ENCODE measurements around the gene USP33. TPM values are rescaled to one million over a fixed set of nuclear protein-coding genes. Genes with fewer than 3 reads are reported as not detected.
"Not testable (repeated sequence)": the region's sequence is repeated elsewhere in the genome, so short reads cannot be mapped to it uniquely, and the experiment has no call there.

The USP33 gene
- total RNA-seq, 4 donors from 2014 or later: 20.2 to 61.6 (median 34.3) TPM

GRCh38 chr1:77706321-77706720 lies 53.3 kb downstream of the USP33 start:
- 85 to 92% methylated on average over 4 of the region's 4 CpGs for WGBS, 2 donors
- intact Hi-C loops (cut with DNase I): no loop called here
- DNase-seq: no peak
- peaks cover 0 to 58% (median 0%) of the 10 kb centered on the region in 3 donors for H3K36me3 ChIP-seq
- H3K27ac ChIP-seq: no peak overlapping the region
- TF ChIP-seq CTCF (IDR thresholded peaks at IDR 0.05) (no peak), POLR2A (IDR thresholded peaks at IDR 0.05) (no peak)
- no peak overlapping the region for H3K4me3 ChIP-seq
- H3K27me3 ChIP-seq: no peaks in the 10 kb centered on the region
- H3K9me3 ChIP-seq: no peaks in the 10 kb centered on the region
- no peaks in the 10 kb centered on the region for H3K4me1 ChIP-seq

GRCh38 chr1:77704736-77705135 lies 54.9 kb downstream of the USP33 start:
- H3K9me3 ChIP-seq: no peaks in the 10 kb centered on the region
- intact Hi-C loops (cut with DNase I): no loop called here
- H3K4me3 ChIP-seq: no peak overlapping the region
- no peak overlapping the region for H3K27ac ChIP-seq
- peaks cover 0 to 56% (median 7%) of the 10 kb centered on the region in 3 donors for H3K36me3 ChIP-seq
- H3K27me3 ChIP-seq: no peaks in the 10 kb centered on the region
- DNase-seq: no peak
- 56 to 71% methylated on average over 2 of the region's 2 CpGs for WGBS, 2 donors
- TF ChIP-seq CTCF (IDR thresholded peaks at IDR 0.05) (no peak), POLR2A (IDR thresholded peaks at IDR 0.05) (no peak)
- H3K4me1 ChIP-seq: no peaks in the 10 kb centered on the region

- WGBS, 2 donors: 89 to 92% methylated on average over 1 of the region's 1 CpG
- DNase-seq; H3K9me3 ChIP-seq; H3K4me3 ChIP-seq; H3K27ac ChIP-seq; H3K4me1 ChIP-seq; H3K27me3 ChIP-seq; intact Hi-C loops (cut with DNase I): not testable (repeated sequence)
- H3K36me3 ChIP-seq: peaks cover 0 to 56% (median 13%) of the 10 kb centered on the region in 3 donors
Observed at GRCh38 chr1:77699673-77700072, 60.0 kb downstream of the USP33 start.

GRCh38 chr1:77697441-77697840 lies 62.2 kb downstream of the USP33 start:
- Histone ChIP-seq H3K4me1 (no peaks in the 10 kb centered on the region), H3K9me3 (no peaks in the 10 kb centered on the region), H3K36me3 (peaks cover 0 to 78% (median 13%) of the 10 kb centered on the region in 3 donors), H3K27me3 (no peaks in the 10 kb centered on the region), H3K27ac (no peak overlapping the region), H3K4me3 (no peak overlapping the region)
- DNase-seq: no peak
- intact Hi-C loops (cut with DNase I): no loop called here
- 86 to 93% methylated on average over 3 of the region's 3 CpGs for WGBS, 2 donors
- TF ChIP-seq CTCF (IDR thresholded peaks at IDR 0.05): no peak
- TF ChIP-seq POLR2A (IDR thresholded peaks at IDR 0.05): no peak

- H3K4me1 ChIP-seq: peaks cover 4 to 11% (median 8%) of the 10 kb centered on the region in 3 donors
- H3K27ac ChIP-seq: no peak overlapping the region
- intact Hi-C loops (cut with DNase I): no loop called here
- peaks cover 0 to 44% (median 0%) of the 10 kb centered on the region in 3 donors for H3K36me3 ChIP-seq
- H3K4me3 ChIP-seq: no peak overlapping the region
- H3K9me3 ChIP-seq: no peaks in the 10 kb centered on the region
- no peak for TF ChIP-seq CTCF (IDR thresholded peaks at IDR 0.05)
- no peaks in the 10 kb centered on the region for H3K27me3 ChIP-seq
- 84 to 88% methylated on average over 3 of the region's 3 CpGs for WGBS, 2 donors
- no peak for DNase-seq
Observed at GRCh38 chr1:77688939-77689338, 70.7 kb downstream of the USP33 start.

- TF ChIP-seq POLR2A (IDR thresholded peaks at IDR 0.05): no peak
- TF ChIP-seq CTCF (IDR thresholded peaks at IDR 0.05): peak in 2 of 6 experiments; percentile 6 to 37
- peak overlapping the region; percentile 15 to 49 (median 30) for H3K4me3 ChIP-seq
Observed at GRCh38 chr1:77687519-77687906, 72.1 kb downstream of the USP33 start.

More at GRCh38 chr1:77687519-77687906, 72.1 kb downstream of the USP33 start:
- Histone ChIP-seq H3K27ac (no peak overlapping the region), H3K36me3 (peaks cover 0 to 29% (median 0%) of the 10 kb centered on the region in 3 donors), H3K27me3 (no peaks in the 10 kb centered on the region), H3K9me3 (no peaks in the 10 kb centered on the region), H3K4me1 (peaks cover 6 to 16% (median 11%) of the 10 kb centered on the region in 3 donors)
- no peak for DNase-seq
- WGBS, 2 donors: 42% methylated on average over 4 of the region's 21 CpGs; no CpG with 5 or more reads in 1 of the 2 donors
- intact Hi-C loops (cut with DNase I): no loop called here

Measured in esophagus squamous epithelium (tissue), 5 donors.